Lower lobe of right lung (tissue), 2 donors: ENCODE results near the gene USP25. TPM values are rescaled to one million over a fixed set of nuclear protein-coding genes. Genes with fewer than 3 reads are reported as not detected.

Experiments used
- ATAC-seq, 2 donors: fragments of 200-7000 bp; cut with Tn5 transposase; one replicate each; pipeline ENCODE4 v1.9.1; 2020 to 2022; ENCODE audit warnings: mild to moderate bottlenecking in 2 of 2, moderate library complexity in 2 of 2
- DNase-seq: peaks from one replicate; pipeline ENCODE4 v3.0.0-alpha.2; 2020
- H3K27ac ChIP-seq: fragments of 200-600 bp; one replicate; pipeline ENCODE4 v1.8.0; 2022
- H3K27me3 ChIP-seq: fragments of 200-600 bp; one replicate; pipeline ENCODE4 v1.8.0; 2022; ENCODE audit warnings: low read depth
- H3K36me3 ChIP-seq: fragments of 200-600 bp; one replicate; pipeline ENCODE4 v1.8.0; 2022; ENCODE audit warnings: mild to moderate bottlenecking
- H3K4me1 ChIP-seq: fragments of 200-600 bp; one replicate; pipeline ENCODE4 v1.8.0; 2022
- H3K4me3 ChIP-seq: fragments of 200-600 bp; one replicate; pipeline ENCODE4 v1.8.0; 2022; ENCODE audit warnings: mild to moderate bottlenecking
- H3K9me3 ChIP-seq: fragments of 200-600 bp; one replicate; pipeline ENCODE4 v1.8.0; 2022
- CTCF ChIP-seq: fragments of 200-600 bp; IDR thresholded peaks from one replicate; pipeline ENCODE4 v1.8.0; 2022; ENCODE audit warnings: antibody characterized with exemption, mild to moderate bottlenecking
- intact Hi-C: fragments of 100-400 bp; cut with DNase I; formaldehyde crosslinking; loops from one replicate; pipeline ENCODE4 v1.11.0; 2022
- total RNA-seq: library from RNA; stranded (reverse); fragmentation: NEBNext Ultra II Directional; extraction: Animal tissue kit (Norgen Biotek cat#: 25700); gene quantifications from one replicate; pipeline ENCODE4 v1.2.1, GENCODE V29; 2021
- donor health status: DM: no; HTN: yes; CAD: no; lungs with severe emphysema.

The USP25 gene
- total RNA-seq, 1 donor from 2014 or later, result 74.4 TPM

GRCh38 chr21:15775291-15775690, 45.5 kb downstream of the USP25 start:
- H3K4me1 ChIP-seq, result peaks cover 8% of the 10 kb centered on the region
- H3K9me3 ChIP-seq, result no peaks in the 10 kb centered on the region
- no peak overlapping the region for H3K4me3 ChIP-seq
- no peak for TF ChIP-seq CTCF
- intact Hi-C loops, result no loop called here
- H3K27ac ChIP-seq, result no peak overlapping the region
- ATAC-seq (peak; percentile 58 to 62), DNase-seq (no peak)
- H3K27me3 ChIP-seq, result no peaks in the 10 kb centered on the region
- H3K36me3 ChIP-seq, result no peaks in the 10 kb centered on the region

GRCh38 chr21:15775981-15776380, 46.2 kb downstream of the USP25 start:
- Histone ChIP-seq H3K27me3 (no peaks in the 10 kb centered on the region), H3K4me3 (no peak overlapping the region), H3K36me3 (peaks cover 3% of the 10 kb centered on the region), H3K9me3 (no peaks in the 10 kb centered on the region), H3K4me1 (peaks cover 8% of the 10 kb centered on the region), H3K27ac (no peak overlapping the region)
- intact Hi-C loops, result no loop called here
- no peak for TF ChIP-seq CTCF
- ATAC-seq (no peak), DNase-seq (no peak)

DNA sequence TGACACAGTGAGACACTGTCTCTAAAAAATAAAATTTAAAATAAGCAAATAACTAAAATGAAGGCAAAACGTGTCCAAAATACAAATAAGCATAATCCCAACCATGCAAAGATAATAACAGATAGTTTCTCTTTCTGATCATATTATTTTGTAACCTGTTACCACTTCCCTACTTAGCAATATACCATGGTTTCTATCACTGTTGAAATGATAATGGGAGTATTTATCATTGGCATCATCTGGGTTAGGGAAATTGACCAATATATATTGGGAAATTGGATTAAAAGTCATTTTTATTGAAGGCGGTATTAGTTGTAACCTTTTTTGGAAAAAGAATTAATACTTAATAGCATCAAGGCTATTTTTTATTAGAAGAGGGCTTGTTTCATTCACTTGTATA, 47.0 kb downstream of the USP25 start:
- no peak overlapping the region for H3K27ac ChIP-seq
- H3K4me1 ChIP-seq, result peaks cover 8% of the 10 kb centered on the region
- DNase-seq (no peak), ATAC-seq (peak; percentile 39 to 58)
- H3K9me3 ChIP-seq, result no peaks in the 10 kb centered on the region
- no peak overlapping the region for H3K4me3 ChIP-seq
- TF ChIP-seq CTCF, result no peak
- H3K36me3 ChIP-seq, result peaks cover 11% of the 10 kb centered on the region
- intact Hi-C loops, result no loop called here
- H3K27me3 ChIP-seq, result no peaks in the 10 kb centered on the region

- no peak overlapping the region for H3K27ac ChIP-seq
- intact Hi-C loops, result no loop called here
- peak in 1 of 2 donors; percentile 26 for ATAC-seq
- peaks cover 22% of the 10 kb centered on the region for H3K36me3 ChIP-seq
- H3K4me1 ChIP-seq, result peaks cover 3% of the 10 kb centered on the region
- H3K9me3 ChIP-seq, result no peaks in the 10 kb centered on the region
- TF ChIP-seq CTCF, result no peak
- no peak for DNase-seq
- no peak overlapping the region for H3K4me3 ChIP-seq
- H3K27me3 ChIP-seq, result no peaks in the 10 kb centered on the region
These were observed 52.2 kb downstream of the USP25 start for GRCh38 chr21:15781986-15782385.

GRCh38 chr21:15788847-15789523, 59.2 kb downstream of the USP25 start:
- H3K36me3 ChIP-seq, result no peaks in the 10 kb centered on the region
- H3K27ac ChIP-seq, result no peak overlapping the region
- TF ChIP-seq CTCF, result no peak
- no peaks in the 10 kb centered on the region for H3K27me3 ChIP-seq
- DNase-seq (no peak), ATAC-seq (peak in 1 of 2 donors; percentile 56)
- no peaks in the 10 kb centered on the region for H3K4me1 ChIP-seq
- no peaks in the 10 kb centered on the region for H3K9me3 ChIP-seq
- no peak overlapping the region for H3K4me3 ChIP-seq
- intact Hi-C loops, result no loop called here
